Subcutaneous adipose tissue (tissue), 4 donors: ENCODE measurements around the gene ACOT9. TPM values are rescaled to one million over a fixed set of nuclear protein-coding genes. Genes with fewer than 3 reads are reported as not detected.

ENCODE experiments used
- small RNA-seq: library from RNA; depleted of rRNA; stranded (forward); fragments of <200 nt; gene quantifications from one replicate; pipeline ENCODE3, GENCODE V24; 2016
- total RNA-seq, 4 donors: library from RNA; depleted of rRNA; stranded (reverse); fragments of >200 nt; gene quantifications; one replicate each; pipeline ENCODE4 v1.1.0, GENCODE V29; 2016
- TF ChIP-seq, protein P1 (sequence below): fragments of 450-650 bp; IDR thresholded peaks from one replicate; pipeline ENCODE4 v1.5.1; 2016; ENCODE audit warnings: low read depth, mild to moderate bottlenecking, control low read depth, antibody characterized with exemption, moderate library complexity

Gene ACOT9
- total RNA-seq, 4 donors from 2014 or later: 50.9 to 54.8 (median 51.4) TPM

DNA sequence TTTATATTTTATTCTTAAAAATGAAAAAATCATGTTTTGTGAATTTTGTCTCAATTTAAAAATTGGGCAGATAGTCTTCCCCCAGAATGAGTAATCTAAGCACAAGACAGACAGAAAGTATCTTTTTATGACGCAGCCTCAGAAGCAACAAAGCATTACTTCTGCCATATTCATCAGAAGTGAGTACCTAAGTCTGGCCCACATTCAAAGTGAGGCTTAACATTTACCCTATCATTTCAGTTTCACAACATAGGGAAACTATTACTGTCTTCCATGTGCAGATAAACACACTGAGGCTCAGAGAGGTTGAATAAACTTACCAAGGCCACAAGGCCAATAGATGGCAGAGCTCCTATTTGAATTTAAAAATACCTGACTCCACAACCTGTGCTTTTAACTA, 80.2 kb downstream of the ACOT9 start:
- TF ChIP-seq, protein P1, sequence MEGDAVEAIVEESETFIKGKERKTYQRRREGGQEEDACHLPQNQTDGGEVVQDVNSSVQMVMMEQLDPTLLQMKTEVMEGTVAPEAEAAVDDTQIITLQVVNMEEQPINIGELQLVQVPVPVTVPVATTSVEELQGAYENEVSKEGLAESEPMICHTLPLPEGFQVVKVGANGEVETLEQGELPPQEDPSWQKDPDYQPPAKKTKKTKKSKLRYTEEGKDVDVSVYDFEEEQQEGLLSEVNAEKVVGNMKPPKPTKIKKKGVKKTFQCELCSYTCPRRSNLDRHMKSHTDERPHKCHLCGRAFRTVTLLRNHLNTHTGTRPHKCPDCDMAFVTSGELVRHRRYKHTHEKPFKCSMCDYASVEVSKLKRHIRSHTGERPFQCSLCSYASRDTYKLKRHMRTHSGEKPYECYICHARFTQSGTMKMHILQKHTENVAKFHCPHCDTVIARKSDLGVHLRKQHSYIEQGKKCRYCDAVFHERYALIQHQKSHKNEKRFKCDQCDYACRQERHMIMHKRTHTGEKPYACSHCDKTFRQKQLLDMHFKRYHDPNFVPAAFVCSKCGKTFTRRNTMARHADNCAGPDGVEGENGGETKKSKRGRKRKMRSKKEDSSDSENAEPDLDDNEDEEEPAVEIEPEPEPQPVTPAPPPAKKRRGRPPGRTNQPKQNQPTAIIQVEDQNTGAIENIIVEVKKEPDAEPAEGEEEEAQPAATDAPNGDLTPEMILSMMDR: no peak

DNA sequence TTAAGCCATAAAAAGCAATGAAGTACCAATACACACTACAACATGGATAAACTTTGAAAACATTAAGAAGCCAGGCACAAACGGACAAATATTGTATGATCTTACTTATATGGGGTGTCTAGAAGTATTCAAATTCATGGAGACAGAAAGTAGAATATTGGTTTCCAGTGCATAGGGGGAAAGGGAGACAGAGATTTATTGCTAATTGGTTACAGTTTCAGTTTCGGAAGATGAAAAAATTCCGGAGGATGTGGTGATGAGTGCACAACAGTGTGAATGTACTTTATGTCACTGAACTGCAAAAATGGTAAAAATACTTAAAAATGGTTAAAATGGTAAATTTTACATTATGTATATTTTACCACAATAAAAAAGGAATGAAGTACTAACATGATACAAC, 80.9 kb downstream of the ACOT9 start:
- TF ChIP-seq, protein P1: no peak

DNA sequence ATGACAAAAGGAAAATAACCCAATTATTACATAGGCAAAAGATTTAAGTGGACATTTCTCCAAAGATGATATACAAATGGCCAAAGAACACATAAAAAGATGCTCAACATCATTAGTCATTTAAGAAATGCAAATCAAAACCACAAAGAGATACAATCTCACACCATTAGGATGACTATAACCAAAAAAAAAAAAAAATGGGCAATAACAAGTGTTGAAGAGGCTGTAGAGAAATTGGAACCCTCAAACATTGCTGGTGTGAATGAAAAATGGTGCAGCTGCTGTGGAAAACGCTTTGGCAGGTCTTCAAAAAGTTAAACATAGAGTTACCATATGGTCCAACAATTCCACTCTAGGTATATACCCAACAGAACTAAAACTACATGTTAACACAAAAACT, 81.4 kb downstream of the ACOT9 start:
- TF ChIP-seq, protein P1: no peak

DNA sequence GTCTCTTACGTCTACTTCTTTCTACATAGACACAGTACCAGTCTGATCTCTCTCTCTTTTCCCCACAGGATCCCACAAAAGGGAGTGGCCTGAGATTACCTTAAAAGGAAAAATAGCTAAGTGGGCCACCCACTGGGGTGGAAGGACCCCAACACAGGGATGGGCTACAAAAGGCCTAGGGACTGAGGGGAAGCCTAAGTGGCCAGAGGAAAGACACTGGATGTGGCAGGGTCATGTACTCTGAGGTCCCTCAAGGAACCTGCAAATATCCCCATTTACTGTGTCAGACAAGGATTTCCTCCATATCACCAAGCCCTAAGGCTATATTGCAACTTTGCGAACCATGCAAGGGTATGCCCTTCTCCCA, 82.3 kb downstream of the ACOT9 start:
- TF ChIP-seq, protein P1: no peak

DNA sequence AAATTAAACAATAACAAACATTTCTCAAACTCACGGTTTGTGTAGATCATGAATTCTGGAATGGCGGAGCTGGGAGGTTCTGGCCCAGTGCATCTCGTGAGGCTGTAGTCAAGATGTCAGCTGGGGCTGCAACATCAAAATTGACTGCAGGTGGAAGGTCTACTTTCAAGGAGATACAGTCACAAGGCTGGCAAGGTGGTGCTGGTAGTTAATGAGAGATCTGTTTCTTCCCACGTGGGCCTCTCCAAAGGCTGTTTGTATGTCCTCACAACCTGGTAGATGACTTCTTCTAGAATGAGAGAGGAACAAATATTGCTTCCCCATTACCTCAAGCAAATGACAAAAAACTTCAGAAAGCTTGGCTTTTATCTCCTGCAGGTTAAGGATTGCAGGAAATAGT, 83.7 kb downstream of the ACOT9 start:
- TF ChIP-seq, protein P1: no peak

DNA sequence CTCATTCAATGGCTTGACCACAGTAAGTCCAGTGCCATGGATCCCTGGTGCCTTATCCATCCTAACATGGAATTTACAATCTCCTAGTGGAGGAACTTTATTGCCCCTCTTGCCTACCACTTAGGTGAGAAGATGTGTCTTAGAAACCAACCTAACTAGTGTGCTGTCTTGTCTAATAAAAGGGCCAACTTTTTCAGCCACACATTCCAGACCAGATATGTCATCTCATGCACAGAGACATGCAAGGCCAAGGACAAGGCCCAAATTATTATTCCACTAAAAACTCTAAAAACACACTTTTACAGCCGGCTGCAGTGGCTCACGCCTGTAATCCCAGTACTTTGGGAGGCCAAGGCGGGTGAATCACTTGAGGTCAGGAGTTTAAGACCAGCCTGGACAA, 86.4 kb downstream of the ACOT9 start:
- TF ChIP-seq, protein P1: no peak

DNA sequence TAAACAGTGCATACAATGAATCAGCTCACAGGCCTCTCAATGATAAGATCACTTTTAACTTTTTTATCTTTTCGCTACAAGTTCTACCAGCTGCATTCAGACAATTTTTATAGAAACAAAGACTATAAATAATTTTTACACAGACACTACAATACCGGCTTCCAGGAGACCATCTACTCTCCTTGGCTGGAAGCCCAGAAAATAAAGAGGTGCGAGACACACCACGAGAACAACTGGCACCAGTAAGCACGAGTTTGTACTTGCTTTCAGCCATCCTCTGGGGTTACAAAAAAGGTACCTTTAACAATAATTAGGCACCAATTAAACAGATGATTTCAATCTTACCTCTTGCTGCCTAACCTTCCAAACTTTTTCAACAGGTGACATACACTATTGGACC, 87.0 kb downstream of the ACOT9 start:
- TF ChIP-seq, protein P1: no peak

Small RNA genes lying within 50 kb of the gene (small RNA-seq; reads per million reads assigned to genes)
- 0.49 reads per million for gene RF00019

Other genes starting within 250 kb of the ACOT9 start
- 100 to 1,000 TPM in 3 of 4 donors, 10 to 100 TPM in 1; 77.8 to 145 (median 109) TPM for gene PRDX4, start 75.8 kb downstream of the ACOT9 start, total RNA-seq
- gene SAT1, start 39.9 kb upstream of the ACOT9 start, total RNA-seq: 1,000 to 10,000 TPM in 3 of 4 donors, 100 to 1,000 TPM in 1; 976 to 1,919 (median 1,082) TPM
- gene APOO, start 164.7 kb upstream of the ACOT9 start, total RNA-seq: 1 to 10 TPM; 2.4 to 7.2 (median 5.3) TPM
- not detected for gene CXorf58, start 164.7 kb upstream of the ACOT9 start, total RNA-seq